Adipocyte (in vitro differentiated cells): ENCODE results near the gene ALG1.

Experiments used
- DNase-seq: peaks from one replicate; pipeline ENCODE4 v3.0.0-alpha.2; 2015; ENCODE audit warnings: low read depth
- H3K27me3 ChIP-seq: replicated peaks from 2 replicates; pipeline ENCODE4 v1.7.0; 2013; ENCODE audit warnings: mild to moderate bottlenecking, low read length, moderate library complexity; ENCODE audit not compliant: control insufficient read depth, insufficient read depth
- H3K36me3 ChIP-seq: 2 replicates; pipeline ENCODE4 v1.7.0; 2013; ENCODE audit warnings: low read length, mild to moderate bottlenecking, moderate library complexity; ENCODE audit not compliant: control insufficient read depth, insufficient read depth, severe bottlenecking
- H3K4me1 ChIP-seq: 2 replicates; pipeline ENCODE4 v1.7.0; 2013; ENCODE audit warnings: mild to moderate bottlenecking, low read length, moderate library complexity; ENCODE audit not compliant: control insufficient read depth, insufficient read depth
- H3K4me3 ChIP-seq: 2 replicates; pipeline ENCODE4 v1.7.0; 2013; ENCODE audit warnings: mild to moderate bottlenecking, low read length, moderate library complexity
- H3K9ac ChIP-seq: 2 replicates; pipeline ENCODE4 v1.7.0; 2013; ENCODE audit warnings: mild to moderate bottlenecking, low read length, moderate library complexity
- H3K9me3 ChIP-seq: 2 replicates; pipeline ENCODE4 v1.7.0; 2013; ENCODE audit warnings: mild to moderate bottlenecking, low read length, moderate library complexity; ENCODE audit not compliant: control insufficient read depth

Gene ALG1

GRCh38 chr16:5071681-5072333 is at the start of gene ALG1:
TSS of gene ALG1 (plus strand) at chr16:5071843. CDS start at chr16:5071850, 7 bp downstream.
- Histone ChIP-seq H3K4me3 (peak within 1 kb of the TSS; percentile 95), H3K36me3 (peaks cover 15% of the 10 kb centered on the region), H3K9ac (peak within 1 kb of the TSS; percentile 95), H3K27me3 (peaks cover 4% of the 10 kb centered on the region), H3K9me3 (no peaks in the 10 kb centered on the region), H3K4me1 (peaks cover 18% of the 10 kb centered on the region)
- peak; percentile 95 for DNase-seq

GRCh38 chr16:5022521-5022920 is 49.1 kb upstream of the ALG1 start:
- no peak overlapping the region for H3K4me3 ChIP-seq

GRCh38 chr16:5024632-5025031 is 47.0 kb upstream of the ALG1 start:
- no peak overlapping the region for H3K9ac ChIP-seq
- H3K27me3 ChIP-seq: peaks cover 30% of the 10 kb centered on the region
- H3K36me3 ChIP-seq: no peaks in the 10 kb centered on the region
- no peak overlapping the region for H3K4me3 ChIP-seq
- no peaks in the 10 kb centered on the region for H3K9me3 ChIP-seq
- no peaks in the 10 kb centered on the region for H3K4me1 ChIP-seq
- DNase-seq: peak; percentile 12

More at GRCh38 chr16:5022521-5022920, 49.1 kb upstream of the ALG1 start:
- no peak for DNase-seq
- H3K27me3 ChIP-seq: peaks cover 40% of the 10 kb centered on the region
- H3K4me1 ChIP-seq: no peaks in the 10 kb centered on the region
- no peaks in the 10 kb centered on the region for H3K9me3 ChIP-seq
- no peaks in the 10 kb centered on the region for H3K36me3 ChIP-seq
- no peak overlapping the region for H3K9ac ChIP-seq

- H3K9ac ChIP-seq: no peak overlapping the region
- no peak for DNase-seq
- H3K4me3 ChIP-seq: no peak overlapping the region
- H3K36me3 ChIP-seq: no peaks in the 10 kb centered on the region
- H3K27me3 ChIP-seq: peaks cover 24% of the 10 kb centered on the region
- no peaks in the 10 kb centered on the region for H3K4me1 ChIP-seq
- no peaks in the 10 kb centered on the region for H3K9me3 ChIP-seq
These were observed 46.4 kb upstream of the ALG1 start for GRCh38 chr16:5025171-5025632.

GRCh38 chr16:5026664-5027063 is 45.0 kb upstream of the ALG1 start:
- Histone ChIP-seq H3K36me3 (no peaks in the 10 kb centered on the region), H3K27me3 (peaks cover 11% of the 10 kb centered on the region), H3K4me3 (no peak overlapping the region), H3K4me1 (no peaks in the 10 kb centered on the region), H3K9me3 (no peaks in the 10 kb centered on the region), H3K9ac (no peak overlapping the region)
- no peak for DNase-seq

GRCh38 chr16:5027086-5027485 is 44.6 kb upstream of the ALG1 start:
- H3K4me3 ChIP-seq: no peak overlapping the region
- no peaks in the 10 kb centered on the region for H3K4me1 ChIP-seq
- H3K36me3 ChIP-seq: no peaks in the 10 kb centered on the region
- H3K9me3 ChIP-seq: no peaks in the 10 kb centered on the region
- DNase-seq: no peak
- H3K27me3 ChIP-seq: peaks cover 7% of the 10 kb centered on the region
- H3K9ac ChIP-seq: no peak overlapping the region

- H3K36me3 ChIP-seq: no peaks in the 10 kb centered on the region
- H3K4me1 ChIP-seq: peaks cover 1% of the 10 kb centered on the region
- H3K4me3 ChIP-seq: no peak overlapping the region
- peaks cover 2% of the 10 kb centered on the region for H3K27me3 ChIP-seq
- no peak overlapping the region for H3K9ac ChIP-seq
- DNase-seq: no peak
- no peaks in the 10 kb centered on the region for H3K9me3 ChIP-seq
These were observed 43.9 kb upstream of the ALG1 start for GRCh38 chr16:5027575-5028235.

GRCh38 chr16:5028950-5029475 is 42.6 kb upstream of the ALG1 start:
- Histone ChIP-seq H3K4me1 (peaks cover 7% of the 10 kb centered on the region), H3K36me3 (no peaks in the 10 kb centered on the region), H3K9me3 (no peaks in the 10 kb centered on the region), H3K4me3 (no peak overlapping the region), H3K9ac (no peak overlapping the region), H3K27me3 (no peaks in the 10 kb centered on the region)
- DNase-seq: no peak

- Histone ChIP-seq H3K27me3 (no peaks in the 10 kb centered on the region), H3K4me3 (no peak overlapping the region), H3K4me1 (peaks cover 12% of the 10 kb centered on the region), H3K9me3 (no peaks in the 10 kb centered on the region), H3K36me3 (no peaks in the 10 kb centered on the region), H3K9ac (no peak overlapping the region)
- DNase-seq: no peak
These were observed 41.3 kb upstream of the ALG1 start for GRCh38 chr16:5030251-5030870.

GRCh38 chr16:5031601-5032000 is 40.0 kb upstream of the ALG1 start:
- H3K36me3 ChIP-seq: no peaks in the 10 kb centered on the region
- peaks cover 12% of the 10 kb centered on the region for H3K4me1 ChIP-seq
- H3K27me3 ChIP-seq: peaks cover 3% of the 10 kb centered on the region
- DNase-seq: no peak
- no peak overlapping the region for H3K4me3 ChIP-seq
- H3K9me3 ChIP-seq: no peaks in the 10 kb centered on the region
- H3K9ac ChIP-seq: no peak overlapping the region

- DNase-seq: no peak
- no peaks in the 10 kb centered on the region for H3K9me3 ChIP-seq
These were observed 38.9 kb upstream of the ALG1 start for GRCh38 chr16:5032748-5033167.

More at GRCh38 chr16:5032748-5033167, 38.9 kb upstream of the ALG1 start:
- peak overlapping the region; percentile 91 for H3K4me3 ChIP-seq
- peaks cover 4% of the 10 kb centered on the region for H3K27me3 ChIP-seq
- H3K9ac ChIP-seq: peak overlapping the region; percentile 89
- H3K4me1 ChIP-seq: peaks cover 12% of the 10 kb centered on the region
- no peaks in the 10 kb centered on the region for H3K36me3 ChIP-seq
